Spinal cord (tissue), 10 donors: Measurements from ENCODE around the gene HTR3A. TPM values are rescaled to one million over a fixed set of nuclear protein-coding genes. Genes with fewer than 3 reads are reported as not detected.
A peak's percentile ranks its signal among the peaks of the same experiment; 100 is the strongest.

Experiments used
- DNase-seq, 6 donors: peaks; one replicate each; pipeline versions ENCODE4 v3.0.0 to v3.0.0-alpha.2; 2013 to 2015; ENCODE audit warnings: low spot score in 6 of 6, low read depth in 4 of 6
- H3K27ac ChIP-seq: one replicate; pipeline ENCODE4 v1.5.1; 2013; ENCODE audit warnings: low read depth, low read length, control low read depth
- H3K27me3 ChIP-seq: one replicate; pipeline ENCODE4 v1.6.1; 2013; ENCODE audit warnings: low read length; ENCODE audit not compliant: control insufficient read depth, insufficient read depth
- H3K36me3 ChIP-seq: one replicate; pipeline ENCODE4 v1.6.1; 2013; ENCODE audit warnings: low read length; ENCODE audit not compliant: control insufficient read depth, insufficient read depth
- H3K4me1 ChIP-seq: one replicate; pipeline ENCODE4 v1.6.1; 2013; ENCODE audit warnings: low read length; ENCODE audit not compliant: control insufficient read depth, insufficient read depth
- H3K4me3 ChIP-seq: one replicate; pipeline ENCODE4 v1.5.1; 2013; ENCODE audit warnings: low read depth, low read length, control low read depth
- H3K9me3 ChIP-seq: one replicate; pipeline ENCODE4 v1.6.1; 2013; ENCODE audit warnings: low read length; ENCODE audit not compliant: control insufficient read depth, insufficient read depth
- WGBS: methylation state at CpG from one replicate; pipeline ENCODE4 v1.1.5; 2013; ENCODE audit warnings: missing lambda C conversion rate; ENCODE audit not compliant: insufficient coverage; 5-methylcytosine and 5-hydroxymethylcytosine counted together
- polyA plus RNA-seq, 2 donors: library from polyadenylated mRNA; unstranded; fragments of 120-200 nt; gene quantifications; one replicate each; pipeline ENCODE4 v1.2.1, GENCODE V29; 2013; ENCODE audit not compliant: insufficient read length in 2 of 2
- total RNA-seq, 2 donors: library from RNA; depleted of rRNA in 1 of 2; stranded (reverse); fragments of 120-200 nt in 1 of 2; fragments of >200 nt in 1 of 2; gene quantifications; one replicate each; pipeline versions ENCODE4 v1.2.3 to v1.2.4, GENCODE V29; 2013 to 2014
- donor health status: healthy.

HTR3A gene
- total and polyA plus RNA-seq, 4 donors, result 0.28 to 23.0 (median 0.48) TPM

DNA sequence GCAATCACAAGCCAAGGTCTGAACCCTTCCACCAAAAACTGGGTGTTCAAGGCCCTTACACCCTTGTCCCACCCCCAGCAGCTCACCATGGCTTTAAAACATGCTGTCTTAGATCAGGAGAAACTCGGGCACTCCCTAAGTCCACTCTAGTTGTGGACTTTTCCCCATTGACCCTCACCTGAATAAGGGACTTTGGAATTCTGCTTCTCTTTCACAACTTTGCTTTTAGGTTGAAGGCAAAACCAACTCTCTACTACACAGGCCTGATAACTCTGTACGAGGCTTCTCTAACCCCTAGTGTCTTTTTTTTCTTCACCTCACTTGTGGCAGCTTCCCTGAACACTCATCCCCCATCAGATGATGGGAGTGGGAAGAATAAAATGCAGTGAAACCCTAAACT, 15.0 kb downstream of the HTR3A start:
- H3K4me3 ChIP-seq, result no peak overlapping the region
- peaks cover 5% of the 10 kb centered on the region for H3K27me3 ChIP-seq
- no peak for DNase-seq
- H3K27ac ChIP-seq, result no peak overlapping the region
- no peaks in the 10 kb centered on the region for H3K36me3 ChIP-seq
- H3K4me1 ChIP-seq, result peaks cover 8% of the 10 kb centered on the region
- H3K9me3 ChIP-seq, result no peaks in the 10 kb centered on the region
- WGBS, result 100% methylated on average over 1 of the region's 2 CpGs

DNA sequence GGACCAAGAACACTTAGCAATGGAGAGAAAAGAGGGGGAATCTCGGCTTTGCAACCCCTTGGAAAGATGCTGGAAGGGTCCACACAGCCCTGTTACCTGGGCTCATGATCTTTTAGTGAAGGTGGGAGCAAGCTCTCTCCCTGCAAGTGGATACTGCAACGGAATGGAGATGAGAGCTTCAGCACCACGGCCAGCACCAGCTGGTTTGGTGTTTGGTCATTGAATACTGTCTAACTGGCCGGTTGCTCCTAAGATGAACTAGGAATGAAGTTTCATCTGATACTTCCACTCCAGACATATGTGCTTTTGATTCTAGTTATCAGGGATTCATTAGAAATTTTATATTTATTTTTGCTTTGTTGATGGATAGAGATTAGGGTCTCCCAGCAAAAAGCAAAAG, 16.3 kb downstream of the HTR3A start:
- peak in 3 of 6 donors; percentile 18 to 67 (median 35) for DNase-seq
- Histone ChIP-seq H3K4me1 (peaks cover 8% of the 10 kb centered on the region), H3K27me3 (peaks cover 5% of the 10 kb centered on the region), H3K4me3 (no peak overlapping the region), H3K27ac (no peak overlapping the region), H3K9me3 (no peaks in the 10 kb centered on the region), H3K36me3 (no peaks in the 10 kb centered on the region)
- 29% methylated on average over 2 of the region's 4 CpGs for WGBS

DNA sequence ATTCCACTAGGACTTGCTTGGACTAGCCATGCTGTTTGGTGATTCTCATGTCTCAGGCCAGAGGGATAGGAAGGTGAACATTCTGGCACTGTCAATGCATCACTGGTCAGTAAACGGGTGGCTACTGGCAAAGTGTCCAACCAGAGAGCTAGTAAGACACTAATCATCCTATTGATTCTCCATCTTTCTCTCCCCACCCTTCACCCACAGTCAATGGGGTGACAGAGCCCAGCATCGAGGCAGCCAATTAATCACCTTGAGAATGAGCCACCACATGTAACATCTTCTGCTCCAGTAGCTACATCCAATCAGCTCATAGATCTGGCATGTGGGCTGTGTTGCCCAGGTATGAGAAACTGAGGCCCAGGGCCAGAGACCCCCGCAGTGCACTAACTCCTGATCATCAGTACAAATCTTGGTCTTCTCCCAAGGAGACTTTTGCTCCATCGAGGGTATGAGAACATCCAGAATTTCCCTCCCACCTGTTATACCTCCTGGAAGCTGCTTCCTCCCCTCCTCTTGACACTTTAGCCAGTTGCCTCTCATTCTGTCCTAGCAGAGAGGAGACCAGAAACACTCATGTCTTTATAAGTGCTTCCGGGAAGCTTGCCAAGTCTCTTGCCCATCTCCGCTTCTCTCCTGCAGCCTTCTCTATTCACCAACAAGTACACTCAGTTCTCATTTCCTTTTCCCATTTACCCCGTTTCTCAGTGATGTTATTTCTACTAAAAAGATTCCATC, 17.0 kb downstream of the HTR3A start:
- no peak overlapping the region for H3K27ac ChIP-seq
- peaks cover 5% of the 10 kb centered on the region for H3K27me3 ChIP-seq
- 39% methylated on average over 7 of the region's 7 CpGs for WGBS

DNA sequence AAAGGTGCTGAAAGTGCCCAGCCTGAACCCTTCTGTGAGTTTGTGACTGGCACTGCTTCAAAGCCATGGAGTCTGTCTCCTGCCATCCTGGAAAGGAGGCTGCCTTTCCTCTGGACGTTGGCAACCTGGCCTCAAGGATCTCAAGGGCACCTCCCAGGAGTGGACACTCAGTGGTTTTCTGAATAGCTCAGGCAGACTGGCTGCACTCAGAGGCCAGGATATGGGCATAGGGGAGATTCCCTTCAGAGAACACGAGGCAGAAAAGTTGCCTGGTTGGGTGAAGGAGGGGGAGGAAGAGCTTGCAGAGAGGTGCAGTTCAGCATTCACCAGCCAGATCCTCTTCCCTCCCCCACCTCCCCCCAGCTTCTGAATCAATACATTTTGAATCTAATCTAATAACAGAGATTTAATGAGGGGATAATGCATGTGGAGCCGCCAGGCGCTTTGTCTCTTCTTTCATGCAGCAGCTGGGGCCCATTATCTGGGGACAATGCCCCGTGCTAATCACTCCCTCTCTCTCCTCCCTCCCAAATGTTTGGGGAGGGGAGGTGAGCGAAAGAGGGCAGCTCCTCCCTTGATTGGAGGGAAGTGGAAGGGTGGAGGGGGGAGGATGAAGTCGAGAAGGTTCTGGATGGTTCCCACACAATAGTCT, 17.7 kb downstream of the HTR3A start:
- Histone ChIP-seq H3K4me1 (peaks cover 8% of the 10 kb centered on the region), H3K27me3 (peaks cover 5% of the 10 kb centered on the region), H3K9me3 (no peaks in the 10 kb centered on the region), H3K4me3 (no peak overlapping the region), H3K27ac (no peak overlapping the region), H3K36me3 (no peaks in the 10 kb centered on the region)
- peak in 2 of 6 donors; percentile 61 to 63 for DNase-seq
- WGBS, result 21% methylated on average over 1 of the region's 7 CpGs

More for the DNA sequence above, 17.0 kb downstream of the HTR3A start:
- Histone ChIP-seq H3K4me1 (peaks cover 8% of the 10 kb centered on the region), H3K36me3 (no peaks in the 10 kb centered on the region), H3K9me3 (no peaks in the 10 kb centered on the region), H3K4me3 (no peak overlapping the region)
- peak in 4 of 6 donors; percentile 31 to 83 (median 52) for DNase-seq

DNA sequence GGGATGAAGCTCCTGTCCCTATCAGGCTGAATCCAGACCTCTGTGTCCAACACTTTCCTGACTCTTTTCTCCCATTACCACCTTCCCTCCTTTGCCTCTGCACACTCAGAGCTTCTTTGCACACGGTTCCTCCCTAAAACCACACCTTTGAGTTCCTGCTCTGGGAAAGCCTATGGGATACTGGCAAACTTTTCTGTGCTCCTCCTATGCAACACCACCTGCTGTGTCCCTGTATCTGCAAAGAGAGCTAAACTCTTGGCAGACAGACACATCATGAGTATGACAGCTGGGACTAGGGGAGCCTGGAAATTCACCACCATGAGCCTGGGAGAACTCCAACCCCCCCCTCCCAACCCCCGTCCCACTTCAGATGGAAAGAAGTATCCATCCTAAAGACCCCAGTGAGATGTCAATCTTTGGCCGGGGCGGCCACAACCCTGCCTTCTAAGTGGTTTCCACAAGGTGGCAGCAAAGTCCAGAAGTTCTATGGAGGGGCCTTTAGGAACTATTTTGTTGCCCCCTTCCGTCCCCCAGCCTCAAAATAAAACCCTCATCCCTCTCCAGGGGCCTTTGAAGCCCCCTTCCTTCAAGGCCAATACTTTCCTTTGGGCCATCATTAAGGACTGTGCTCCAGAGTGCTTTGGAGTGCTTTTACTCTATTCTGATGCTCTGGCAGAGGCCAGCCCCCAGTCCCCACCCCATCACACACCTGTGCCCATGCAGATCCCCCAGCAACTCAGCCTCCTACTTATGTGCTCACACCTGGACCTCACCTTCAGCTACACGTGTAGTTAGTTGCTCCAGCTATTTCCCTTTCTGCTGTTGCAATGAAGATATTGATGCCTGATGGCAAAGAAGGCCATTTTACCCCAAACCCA, 19.4 kb downstream of the HTR3A start:
- Histone ChIP-seq H3K27ac (no peak overlapping the region), H3K9me3 (no peaks in the 10 kb centered on the region), H3K36me3 (no peaks in the 10 kb centered on the region), H3K27me3 (peaks cover 5% of the 10 kb centered on the region), H3K4me1 (peaks cover 8% of the 10 kb centered on the region), H3K4me3 (no peak overlapping the region)
- 0% methylated on average over 4 of the region's 6 CpGs for WGBS
- DNase-seq, result peak in 2 of 6 donors; percentile 50 to 71

DNA sequence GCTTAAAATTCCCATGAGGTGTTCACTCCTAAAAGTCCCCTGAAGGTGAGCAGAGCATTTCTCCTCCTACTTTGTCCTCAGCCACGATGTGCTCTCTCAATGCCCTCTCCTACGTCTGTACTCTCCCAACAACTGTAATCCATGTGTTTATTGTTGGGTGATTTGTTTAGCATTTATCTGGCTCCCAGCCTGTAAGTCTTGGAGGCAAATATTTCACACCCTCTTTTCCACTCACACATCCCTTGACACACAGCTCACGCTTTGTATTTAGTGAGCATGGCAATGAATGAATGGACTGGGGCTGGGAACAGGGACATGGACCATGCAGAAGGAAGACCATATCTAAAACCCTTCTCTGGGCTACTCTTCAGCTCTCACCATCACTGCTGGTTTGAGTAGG, 22.6 kb downstream of the HTR3A start:
- no CpG with 5 or more reads among the region's 3 CpGs for WGBS
- no peak for DNase-seq

DNA sequence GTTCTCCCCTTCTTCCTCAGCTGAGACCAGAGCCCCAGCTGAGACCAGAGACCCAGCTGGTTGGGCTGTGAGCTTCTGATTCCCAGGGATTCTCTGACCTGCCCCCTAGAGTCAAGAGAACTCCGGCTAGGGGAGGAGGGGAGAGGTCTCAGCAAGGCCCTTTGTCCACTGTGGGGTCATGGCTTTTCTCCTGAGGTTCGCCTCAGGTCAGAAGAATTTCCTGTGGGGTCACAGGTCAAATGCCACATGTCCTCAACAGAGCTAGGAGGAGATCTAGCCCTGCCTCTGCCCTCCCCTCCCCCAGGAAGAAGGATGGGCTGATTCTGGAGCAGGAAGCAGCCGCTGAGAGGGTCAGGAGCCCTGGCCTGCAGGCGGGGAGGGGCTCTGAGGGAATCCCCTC, 23.7 kb downstream of the HTR3A start:
- 40% methylated on average over 1 of the region's 4 CpGs for WGBS
- no peak for DNase-seq
- Histone ChIP-seq H3K36me3 (no peaks in the 10 kb centered on the region), H3K9me3 (no peaks in the 10 kb centered on the region), H3K27me3 (peaks cover 3% of the 10 kb centered on the region), H3K27ac (no peak overlapping the region), H3K4me3 (no peak overlapping the region), H3K4me1 (peaks cover 6% of the 10 kb centered on the region)

More for the DNA sequence above, 22.6 kb downstream of the HTR3A start:
- H3K27me3 ChIP-seq, result peaks cover 4% of the 10 kb centered on the region
- no peaks in the 10 kb centered on the region for H3K36me3 ChIP-seq
- no peak overlapping the region for H3K4me3 ChIP-seq
- H3K27ac ChIP-seq, result no peak overlapping the region
- no peaks in the 10 kb centered on the region for H3K9me3 ChIP-seq
- peaks cover 11% of the 10 kb centered on the region for H3K4me1 ChIP-seq

DNA sequence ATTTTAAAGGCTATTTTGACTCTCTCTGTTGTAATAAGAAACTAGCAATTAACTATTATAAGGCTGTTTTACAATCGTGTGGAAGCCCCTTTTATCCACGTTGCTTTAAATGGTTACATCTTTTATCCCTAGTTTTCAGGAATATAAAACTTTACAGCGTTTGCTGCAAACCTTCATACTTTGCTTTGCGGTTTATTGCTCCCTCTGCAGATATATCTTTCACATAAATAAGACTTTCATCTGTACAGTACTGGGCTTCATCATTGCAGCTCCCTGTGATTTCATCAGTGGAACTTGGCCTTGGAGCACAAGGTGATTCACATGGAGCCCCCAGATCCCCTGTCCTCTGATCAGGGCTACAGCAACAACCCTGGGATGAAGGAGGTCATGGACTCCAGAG, 25.6 kb downstream of the HTR3A start:
- no peaks in the 10 kb centered on the region for H3K36me3 ChIP-seq
- H3K9me3 ChIP-seq, result no peaks in the 10 kb centered on the region
- no peak overlapping the region for H3K27ac ChIP-seq
- H3K4me3 ChIP-seq, result no peak overlapping the region
- DNase-seq, result peak in 1 of 6 donors; percentile 60
- H3K27me3 ChIP-seq, result peaks cover 2% of the 10 kb centered on the region
- 64% methylated on average over 4 of the region's 4 CpGs for WGBS
- H3K4me1 ChIP-seq, result peaks cover 6% of the 10 kb centered on the region

DNA sequence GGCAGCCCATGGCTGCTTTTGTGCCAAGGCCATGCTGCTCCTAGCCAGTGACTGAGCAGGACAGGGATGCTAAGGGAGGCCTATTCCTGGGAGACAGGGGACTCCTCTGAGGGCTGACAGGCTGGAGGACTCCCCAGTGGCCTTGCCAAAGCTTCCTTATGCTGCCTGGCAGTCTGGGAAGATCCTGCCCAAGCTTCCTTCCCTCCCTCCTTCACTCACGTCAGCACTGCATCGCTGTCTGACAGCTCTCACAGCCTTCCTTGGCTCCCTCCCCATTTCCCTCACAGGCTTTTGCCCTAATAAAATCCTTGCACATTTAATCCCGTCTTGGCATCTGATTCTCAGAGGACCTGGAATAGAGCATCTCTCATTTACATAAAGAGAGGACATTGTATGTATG, 26.5 kb downstream of the HTR3A start:
- Histone ChIP-seq H3K27ac (no peak overlapping the region), H3K36me3 (no peaks in the 10 kb centered on the region), H3K4me1 (peaks cover 6% of the 10 kb centered on the region), H3K4me3 (no peak overlapping the region), H3K9me3 (no peaks in the 10 kb centered on the region), H3K27me3 (peaks cover 2% of the 10 kb centered on the region)
- 28% methylated on average over 2 of the region's 3 CpGs for WGBS
- DNase-seq, result peak in 2 of 6 donors; percentile 39 to 91
